Activated naive CD8-positive, alpha-beta T cell treated with anti-CD3 and anti-CD28 coated beads, Interleukin-2, amount 10 ng/mL, durations not matched to agents 7 days and 5 days (primary cell): Measurements from ENCODE around the gene DCAF17. TPM values are rescaled to one million over a fixed set of nuclear protein-coding genes. Genes with fewer than 3 reads are reported as not detected.
"Not testable (repeated sequence)": the region's sequence is repeated elsewhere in the genome, so short reads cannot be mapped to it uniquely, and the experiment has no call there.

Source experiments
- ATAC-seq: fragments of 150-1000 bp; cut with Tn5 transposase; one replicate; pipeline ENCODE4 v1.10.0; 2021; ENCODE audit warnings: low read depth, moderate library complexity
- POLR2A ChIA-PET: fragments of 350-600 bp; sonication (Branson Sonifier 250); formaldehyde crosslinking; loops from one replicate; lab custom pipeline; 2021; ENCODE audit warnings: antibody characterized with exemption; lab: Charles Lee
- DNase-seq: peaks from one replicate; pipeline ENCODE4 v3.0.0; 2021
- H3K27ac Mint-ChIP-seq: one replicate; pipeline ENCODE4 v1.8.0; 2022; ENCODE audit warnings: mild to moderate bottlenecking, mixed read lengths
- H3K27me3 Mint-ChIP-seq: one replicate; pipeline ENCODE4 v1.8.0; 2022; ENCODE audit warnings: mild to moderate bottlenecking, moderate library complexity, mixed read lengths
- H3K36me3 Mint-ChIP-seq: one replicate; pipeline ENCODE4 v1.8.0; 2021; ENCODE audit warnings: mild to moderate bottlenecking, mixed read lengths
- H3K4me1 Mint-ChIP-seq: one replicate; pipeline ENCODE4 v1.8.0; 2021; ENCODE audit warnings: mixed read lengths
- H3K4me3 Mint-ChIP-seq: one replicate; pipeline ENCODE4 v1.8.0; 2022; ENCODE audit warnings: mild to moderate bottlenecking, moderate library complexity, mixed read lengths
- H3K9me3 Mint-ChIP-seq: one replicate; pipeline ENCODE4 v1.8.0; 2021; ENCODE audit warnings: mixed read lengths
- total RNA-seq, 2 experiments: library from RNA; stranded (reverse); gene quantifications; one replicate each; pipeline ENCODE4 v1.2.3, GENCODE V29; 2021

Gene DCAF17
- total RNA-seq, 2 experiments from 2014 or later, result 17.5 to 17.7 TPM

GRCh38 chr2:171483793-171484192 is 49.8 kb downstream of the DCAF17 start:
- no peak overlapping the region for H3K27ac Mint-ChIP-seq
- POLR2A ChIA-PET, result no interaction called here
- no peaks in the 10 kb centered on the region for H3K27me3 Mint-ChIP-seq
- H3K9me3 Mint-ChIP-seq, result peaks cover 2% of the 10 kb centered on the region
- DNase-seq, result no peak
- H3K4me1 Mint-ChIP-seq, result peaks cover 5% of the 10 kb centered on the region
- H3K4me3 Mint-ChIP-seq, result no peak overlapping the region
- H3K36me3 Mint-ChIP-seq, result peaks cover 26% of the 10 kb centered on the region
- no peak for ATAC-seq

- Mint-ChIP-seq H3K4me1 (peaks cover 5% of the 10 kb centered on the region), H3K4me3 (no peak overlapping the region), H3K27ac (no peak overlapping the region), H3K36me3 (peaks cover 27% of the 10 kb centered on the region), H3K27me3 (no peaks in the 10 kb centered on the region), H3K9me3 (peaks cover 6% of the 10 kb centered on the region)
- ATAC-seq (no peak), DNase-seq (no peak)
- POLR2A ChIA-PET, result no interaction called here
Observed at GRCh38 chr2:171485116-171485515, 51.1 kb downstream of the DCAF17 start.

GRCh38 chr2:171487201-171487600 is 53.2 kb downstream of the DCAF17 start:
- POLR2A ChIA-PET, result no interaction called here
- no peak for ATAC-seq
- no peak for DNase-seq
- Mint-ChIP-seq H3K27me3 (no peaks in the 10 kb centered on the region), H3K36me3 (peaks cover 21% of the 10 kb centered on the region), H3K27ac (no peak overlapping the region), H3K9me3 (peaks cover 6% of the 10 kb centered on the region), H3K4me3 (no peak overlapping the region), H3K4me1 (peaks cover 5% of the 10 kb centered on the region)

- POLR2A ChIA-PET, result no interaction called here
- peaks cover 21% of the 10 kb centered on the region for H3K36me3 Mint-ChIP-seq
- no peak overlapping the region for H3K4me3 Mint-ChIP-seq
- H3K4me1 Mint-ChIP-seq, result peaks cover 5% of the 10 kb centered on the region
- DNase-seq (no peak), ATAC-seq (no peak)
- peaks cover 6% of the 10 kb centered on the region for H3K9me3 Mint-ChIP-seq
- no peak overlapping the region for H3K27ac Mint-ChIP-seq
- H3K27me3 Mint-ChIP-seq, result no peaks in the 10 kb centered on the region
Observed at GRCh38 chr2:171487803-171488259, 53.8 kb downstream of the DCAF17 start.

- H3K27ac Mint-ChIP-seq, result no peak overlapping the region
- no peaks in the 10 kb centered on the region for H3K27me3 Mint-ChIP-seq
- DNase-seq (no peak), ATAC-seq (no peak)
- H3K36me3 Mint-ChIP-seq, result peaks cover 18% of the 10 kb centered on the region
- H3K9me3 Mint-ChIP-seq, result peaks cover 6% of the 10 kb centered on the region
- POLR2A ChIA-PET, result no interaction called here
- no peak overlapping the region for H3K4me3 Mint-ChIP-seq
- H3K4me1 Mint-ChIP-seq, result no peaks in the 10 kb centered on the region
Observed at GRCh38 chr2:171490577-171490976, 56.6 kb downstream of the DCAF17 start.

- H3K4me1 Mint-ChIP-seq, result no peaks in the 10 kb centered on the region
- no peak for ATAC-seq
- no peaks in the 10 kb centered on the region for H3K27me3 Mint-ChIP-seq
- no peak for DNase-seq
- H3K9me3 Mint-ChIP-seq, result peaks cover 6% of the 10 kb centered on the region
- POLR2A ChIA-PET, result no interaction called here
- peaks cover 18% of the 10 kb centered on the region for H3K36me3 Mint-ChIP-seq
- no peak overlapping the region for H3K4me3 Mint-ChIP-seq
- H3K27ac Mint-ChIP-seq, result no peak overlapping the region
Observed at GRCh38 chr2:171491292-171491691, 57.3 kb downstream of the DCAF17 start.

GRCh38 chr2:171492664-171493063 is 58.6 kb downstream of the DCAF17 start:
- POLR2A ChIA-PET, result no interaction called here

GRCh38 chr2:171497664-171498063 is 63.6 kb downstream of the DCAF17 start:
- H3K4me3 Mint-ChIP-seq, ATAC-seq, H3K27me3 Mint-ChIP-seq, H3K9me3 Mint-ChIP-seq, DNase-seq, H3K4me1 Mint-ChIP-seq, H3K27ac Mint-ChIP-seq, POLR2A ChIA-PET, H3K36me3 Mint-ChIP-seq: not testable (repeated sequence)

More at GRCh38 chr2:171492664-171493063, 58.6 kb downstream of the DCAF17 start:
- ATAC-seq (no peak), DNase-seq (no peak)
- H3K4me1 Mint-ChIP-seq, result no peaks in the 10 kb centered on the region
- H3K27ac Mint-ChIP-seq, result no peak overlapping the region
- peaks cover 8% of the 10 kb centered on the region for H3K9me3 Mint-ChIP-seq
- peaks cover 12% of the 10 kb centered on the region for H3K36me3 Mint-ChIP-seq
- H3K27me3 Mint-ChIP-seq, result no peaks in the 10 kb centered on the region
- H3K4me3 Mint-ChIP-seq, result no peak overlapping the region

GRCh38 chr2:171505374-171505773 is 71.3 kb downstream of the DCAF17 start:
- peaks cover 3% of the 10 kb centered on the region for H3K4me1 Mint-ChIP-seq
- POLR2A ChIA-PET, result no interaction called here
- H3K36me3 Mint-ChIP-seq, result no peaks in the 10 kb centered on the region
- DNase-seq (no peak), ATAC-seq (no peak)
- H3K27me3 Mint-ChIP-seq, result peaks cover 5% of the 10 kb centered on the region
- peaks cover 3% of the 10 kb centered on the region for H3K9me3 Mint-ChIP-seq
- H3K4me3 Mint-ChIP-seq, result no peak overlapping the region
- H3K27ac Mint-ChIP-seq, result no peak overlapping the region

- Mint-ChIP-seq H3K27me3 (peaks cover 9% of the 10 kb centered on the region), H3K4me1 (peaks cover 3% of the 10 kb centered on the region), H3K36me3 (no peaks in the 10 kb centered on the region), H3K27ac (no peak overlapping the region), H3K9me3 (no peaks in the 10 kb centered on the region), H3K4me3 (peak overlapping the region; percentile 49)
- DNase-seq (no peak), ATAC-seq (no peak)
- POLR2A ChIA-PET, result no interaction called here
Observed at GRCh38 chr2:171509945-171510731, 76.1 kb downstream of the DCAF17 start.

GRCh38 chr2:171512014-171512413 is 78.0 kb downstream of the DCAF17 start:
- H3K9me3 Mint-ChIP-seq, result no peaks in the 10 kb centered on the region
- no peak overlapping the region for H3K27ac Mint-ChIP-seq
- H3K4me1 Mint-ChIP-seq, result peaks cover 3% of the 10 kb centered on the region
- peaks cover 11% of the 10 kb centered on the region for H3K27me3 Mint-ChIP-seq
- no peak overlapping the region for H3K4me3 Mint-ChIP-seq
- POLR2A ChIA-PET, result no interaction called here
- ATAC-seq (no peak), DNase-seq (no peak)
- no peaks in the 10 kb centered on the region for H3K36me3 Mint-ChIP-seq

- POLR2A ChIA-PET, result no interaction called here
- Mint-ChIP-seq H3K9me3 (no peaks in the 10 kb centered on the region), H3K27ac (no peak overlapping the region), H3K27me3 (peaks cover 9% of the 10 kb centered on the region), H3K4me3 (no peak overlapping the region), H3K36me3 (no peaks in the 10 kb centered on the region), H3K4me1 (peaks cover 3% of the 10 kb centered on the region)
- ATAC-seq (no peak), DNase-seq (no peak)
Observed at GRCh38 chr2:171512683-171513195, 78.7 kb downstream of the DCAF17 start.

- DNase-seq (no peak), ATAC-seq (no peak)
- Mint-ChIP-seq H3K4me3 (no peak overlapping the region), H3K9me3 (no peaks in the 10 kb centered on the region), H3K27ac (no peak overlapping the region), H3K4me1 (peaks cover 3% of the 10 kb centered on the region), H3K27me3 (peaks cover 10% of the 10 kb centered on the region), H3K36me3 (no peaks in the 10 kb centered on the region)
- POLR2A ChIA-PET, result no interaction called here
Observed at GRCh38 chr2:171513719-171514160, 79.7 kb downstream of the DCAF17 start.
